OCI-LY3 (cell line): ENCODE results near the gene VPS13C.

Source experiments
- H2AFZ ChIP-seq: fragments of 200-600, 300-600 bp; shearing (Covaris generic); 2 replicates; pipeline ENCODE4 v1.6.0; 2014; ENCODE audit warnings: antibody characterized with exemption, low read depth, low read length
- H3K27ac ChIP-seq: fragments of 200-600, 300-600 bp; sonication (generic); 2 replicates; pipeline ENCODE4 v1.5.1; 2014; ENCODE audit warnings: mild to moderate bottlenecking, low read length, moderate library complexity, mixed read lengths
- H3K27me3 ChIP-seq: fragments of 200-600, 300-600 bp; sonication (generic); 2 replicates; pipeline ENCODE4 v1.6.1; 2014; ENCODE audit warnings: low read depth, low read length, mixed read lengths
- H3K36me3 ChIP-seq: fragments of 200-600, 300-600 bp; sonication (generic); replicated peaks from 2 replicates; pipeline ENCODE3; 2014; ENCODE audit warnings: low read depth, low read length, mixed read lengths
- H3K4me1 ChIP-seq: fragments of 300-600, 200-600 bp; sonication (generic); 2 replicates; pipeline ENCODE4 v1.6.1; 2014; ENCODE audit warnings: low read length, mixed read lengths
- H3K4me2 ChIP-seq: fragments of 200-600, 300-600 bp; sonication (generic); 2 replicates; pipeline ENCODE4 v1.6.1; 2014; ENCODE audit warnings: low read length, mixed read lengths
- H3K4me3 ChIP-seq: fragments of 300-600, 200-600 bp; sonication (generic); 2 replicates; pipeline ENCODE4 v1.5.1; 2014; ENCODE audit warnings: antibody characterized with exemption, mild to moderate bottlenecking, low read length, moderate library complexity
- H3K79me2 ChIP-seq: fragments of 300-600, 200-600 bp; shearing (Covaris generic); 2 replicates; pipeline ENCODE4 v1.6.1; 2014; ENCODE audit warnings: mild to moderate bottlenecking, low read length, mixed read lengths
- H3K9ac ChIP-seq: fragments of 300-600, 200-600 bp; shearing (Covaris generic); 2 replicates; pipeline ENCODE4 v1.6.0; 2014; ENCODE audit warnings: mild to moderate bottlenecking, low read length, moderate library complexity
- H3K9me3 ChIP-seq: fragments of 200-600, 300-600 bp; shearing (Covaris generic); 2 replicates; pipeline ENCODE4 v1.6.1; 2014; ENCODE audit warnings: low read length, mixed read lengths; ENCODE audit not compliant: insufficient read depth
- H4K20me1 ChIP-seq: fragments of 200-600, 300-600 bp; sonication (generic); 2 replicates; pipeline ENCODE4 v1.6.1; 2016; ENCODE audit warnings: low read length, mixed read lengths; ENCODE audit not compliant: insufficient read depth
- EZH2phosphoT487 ChIP-seq: fragments of 200-600 bp; shearing (Covaris generic); IDR thresholded peaks from 2 replicates; pipeline ENCODE4 v1.6.1; 2018; ENCODE audit warnings: antibody characterized with exemption, mixed run types, low read depth
- TF ChIP-seq, protein P1 (sequence below): fragments of 200-600, 300-600 bp; sonication (generic); IDR thresholded peaks from 2 replicates; pipeline ENCODE4 v1.5.1; 2014; ENCODE audit warnings: antibody characterized with exemption, low read length, low read depth

Gene VPS13C

GRCh38 chr15:61916104-61916503, 144.1 kb downstream of the VPS13C start:
- no peaks in the 10 kb centered on the region for H3K9me3 ChIP-seq
- TF ChIP-seq, protein P1, sequence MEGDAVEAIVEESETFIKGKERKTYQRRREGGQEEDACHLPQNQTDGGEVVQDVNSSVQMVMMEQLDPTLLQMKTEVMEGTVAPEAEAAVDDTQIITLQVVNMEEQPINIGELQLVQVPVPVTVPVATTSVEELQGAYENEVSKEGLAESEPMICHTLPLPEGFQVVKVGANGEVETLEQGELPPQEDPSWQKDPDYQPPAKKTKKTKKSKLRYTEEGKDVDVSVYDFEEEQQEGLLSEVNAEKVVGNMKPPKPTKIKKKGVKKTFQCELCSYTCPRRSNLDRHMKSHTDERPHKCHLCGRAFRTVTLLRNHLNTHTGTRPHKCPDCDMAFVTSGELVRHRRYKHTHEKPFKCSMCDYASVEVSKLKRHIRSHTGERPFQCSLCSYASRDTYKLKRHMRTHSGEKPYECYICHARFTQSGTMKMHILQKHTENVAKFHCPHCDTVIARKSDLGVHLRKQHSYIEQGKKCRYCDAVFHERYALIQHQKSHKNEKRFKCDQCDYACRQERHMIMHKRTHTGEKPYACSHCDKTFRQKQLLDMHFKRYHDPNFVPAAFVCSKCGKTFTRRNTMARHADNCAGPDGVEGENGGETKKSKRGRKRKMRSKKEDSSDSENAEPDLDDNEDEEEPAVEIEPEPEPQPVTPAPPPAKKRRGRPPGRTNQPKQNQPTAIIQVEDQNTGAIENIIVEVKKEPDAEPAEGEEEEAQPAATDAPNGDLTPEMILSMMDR: no peak
- TF ChIP-seq EZH2phosphoT487: no peak
- H3K27me3 ChIP-seq: no peaks in the 10 kb centered on the region
- no peak overlapping the region for H3K4me2 ChIP-seq
- H3K9ac ChIP-seq: no peak overlapping the region
- no peak overlapping the region for H3K4me3 ChIP-seq
- H3K4me1 ChIP-seq: no peaks in the 10 kb centered on the region
- H2AFZ ChIP-seq: no peak overlapping the region
- no peaks in the 10 kb centered on the region for H4K20me1 ChIP-seq
- H3K79me2 ChIP-seq: no peaks in the 10 kb centered on the region
- no peak overlapping the region for H3K27ac ChIP-seq
- H3K36me3 ChIP-seq: peaks cover 45% of the 10 kb centered on the region

DNA sequence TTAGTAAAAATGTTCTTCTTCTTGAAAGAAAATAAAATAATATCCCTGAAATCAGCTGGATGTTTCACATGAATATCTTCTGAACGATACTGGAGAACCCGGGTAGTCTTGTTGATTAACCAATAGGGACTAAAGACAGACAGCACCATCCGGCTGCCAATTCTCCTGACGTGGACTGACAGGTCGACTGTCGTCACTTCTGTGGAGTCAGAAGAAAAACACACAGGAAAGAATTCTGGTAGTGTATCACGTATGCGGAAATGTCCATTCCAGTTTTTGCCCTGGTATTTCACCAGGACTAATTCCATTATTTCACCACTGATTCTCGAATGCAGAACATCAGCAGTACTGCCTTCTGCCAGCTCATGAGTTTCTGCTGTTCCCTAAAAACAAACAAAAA, 144.6 kb downstream of the VPS13C start:
- Histone ChIP-seq H3K9ac (no peak overlapping the region), H3K79me2 (no peaks in the 10 kb centered on the region), H3K27ac (no peak overlapping the region), H3K9me3 (no peaks in the 10 kb centered on the region), H3K36me3 (peaks cover 42% of the 10 kb centered on the region), H3K4me2 (no peak overlapping the region), H4K20me1 (no peaks in the 10 kb centered on the region), H3K4me1 (no peaks in the 10 kb centered on the region), H3K4me3 (no peak overlapping the region), H3K27me3 (no peaks in the 10 kb centered on the region), H2AFZ (no peak overlapping the region)
- TF ChIP-seq EZH2phosphoT487: no peak
- TF ChIP-seq, protein P1: no peak

- no peak overlapping the region for H3K4me3 ChIP-seq
Measured at GRCh38 chr15:61910839-61911369, 149.3 kb downstream of the VPS13C start.

GRCh38 chr15:61908241-61908640, 152.0 kb downstream of the VPS13C start:
- Histone ChIP-seq H2AFZ (no peak overlapping the region), H3K4me3 (no peak overlapping the region), H3K9ac (no peak overlapping the region), H4K20me1 (0 out of 2 replicates have a peak, but pooled peaks cover 3% of the 10 kb centered on the region), H3K79me2 (no peaks in the 10 kb centered on the region), H3K36me3 (peaks cover 44% of the 10 kb centered on the region), H3K27me3 (no peaks in the 10 kb centered on the region), H3K27ac (no peak overlapping the region), H3K9me3 (no peaks in the 10 kb centered on the region), H3K4me1 (no peaks in the 10 kb centered on the region), H3K4me2 (no peak overlapping the region)
- TF ChIP-seq, protein P1: no peak
- no peak for TF ChIP-seq EZH2phosphoT487

More at GRCh38 chr15:61910839-61911369, 149.3 kb downstream of the VPS13C start:
- no peak overlapping the region for H2AFZ ChIP-seq
- no peaks in the 10 kb centered on the region for H3K79me2 ChIP-seq
- H3K27me3 ChIP-seq: no peaks in the 10 kb centered on the region
- no peaks in the 10 kb centered on the region for H3K4me1 ChIP-seq
- no peak overlapping the region for H3K27ac ChIP-seq
- 0 out of 2 replicates have a peak, but pooled peaks cover 3% of the 10 kb centered on the region for H4K20me1 ChIP-seq
- H3K4me2 ChIP-seq: no peak overlapping the region
- peaks cover 54% of the 10 kb centered on the region for H3K36me3 ChIP-seq
- TF ChIP-seq, protein P1: no peak
- no peak for TF ChIP-seq EZH2phosphoT487
- H3K9me3 ChIP-seq: no peaks in the 10 kb centered on the region
- H3K9ac ChIP-seq: no peak overlapping the region
